Left lung (tissue), 10 donors: ENCODE measurements around the gene LYSMD3. TPM values are rescaled to one million over a fixed set of nuclear protein-coding genes. Genes with fewer than 3 reads are reported as not detected.

Experiments
- ATAC-seq: fragments of 200-7000 bp; cut with Tn5 transposase; one replicate; pipeline ENCODE4 v1.9.1; 2020; ENCODE audit warnings: moderate library complexity
- DNase-seq, 4 donors: peaks; one replicate each; pipeline ENCODE4 v3.0.0-alpha.2; 2013 to 2020
- H3K27ac ChIP-seq, 2 donors: fragments of 200-600 bp; sonication (generic) in 1 of 2; one replicate each; pipeline versions ENCODE4 v1.5.0 to v1.8.0; 2020 to 2021
- H3K27me3 ChIP-seq, 2 donors: fragments of 200-600 bp; sonication (generic) in 1 of 2; one replicate each; pipeline versions ENCODE4 v1.5.0 to v1.8.0; 2020 to 2021
- H3K36me3 ChIP-seq, 2 donors: fragments of 200-600 bp; sonication (generic) in 1 of 2; one replicate each; pipeline versions ENCODE4 v1.5.0 to v1.8.0; 2020 to 2021
- H3K4me1 ChIP-seq, 2 donors: fragments of 200-600 bp; one replicate each; pipeline ENCODE4 v1.8.0; 2021
- H3K4me3 ChIP-seq, 2 donors: fragments of 200-600 bp; sonication (generic) in 1 of 2; one replicate each; pipeline versions ENCODE4 v1.5.0 to v1.8.0; 2020 to 2021; ENCODE audit warnings: mild to moderate bottlenecking in 1 of 2
- H3K9me3 ChIP-seq, 2 donors: fragments of 200-600 bp; sonication (generic) in 1 of 2; one replicate each; pipeline versions ENCODE4 v1.5.0 to v1.8.0; 2020 to 2021
- CTCF ChIP-seq, 2 donors: fragments of 200-600 bp; sonication (generic) in 1 of 2; IDR thresholded peaks; one replicate each; pipeline versions ENCODE4 v1.5.0 to v1.8.0; 2021; ENCODE audit warnings: antibody characterized with exemption in 2 of 2
- intact Hi-C, 2 donors: fragments of 100-400 bp; cut with DNase I; formaldehyde crosslinking; loops; one replicate each; pipeline versions ENCODE4 v1.11.2 to v1.14.2; 2022
- polyA plus RNA-seq, 6 donors: library from polyadenylated mRNA; unstranded; fragments of 120-200 nt; gene quantifications; one replicate each; pipeline ENCODE4 v1.2.1, GENCODE V29; 2013; ENCODE audit not compliant: insufficient read length in 6 of 6
- total RNA-seq, 2 donors: library from RNA; stranded (reverse); fragmentation: NEBNext Ultra II Directional; extraction: Animal tissue kit (Norgen Biotek cat#: 25700); gene quantifications; one replicate each; pipeline ENCODE4 v1.2.1, GENCODE V29; 2021
- donor health status: DM: no; HTN: yes; CAD: no.
- donor health status: DM: no; HTN: no; CAD: no.

LYSMD3 gene
- total and polyA plus RNA-seq, 8 donors, result 24.6 to 31.3 (median 29.9) TPM

GRCh38 chr5:90570034-90570433, 40.6 kb upstream of the LYSMD3 start:
- DNase-seq (no peak), ATAC-seq (no peak)
- peaks cover 0 to 10% of the 10 kb centered on the region in 2 donors for H3K9me3 ChIP-seq
- H3K4me3 ChIP-seq, result no peak overlapping the region
- intact Hi-C loops, result no loop called here
- H3K4me1 ChIP-seq, result no peaks in the 10 kb centered on the region
- H3K27me3 ChIP-seq, result no peaks in the 10 kb centered on the region
- no peak overlapping the region for H3K27ac ChIP-seq
- no peak for TF ChIP-seq CTCF (IDR thresholded peaks at IDR 0.05)
- no peaks in the 10 kb centered on the region for H3K36me3 ChIP-seq

- DNase-seq, result no peak
- Histone ChIP-seq H3K4me3 (no peak overlapping the region), H3K4me1 (no peaks in the 10 kb centered on the region), H3K27me3 (no peaks in the 10 kb centered on the region), H3K9me3 (peaks cover 0 to 10% of the 10 kb centered on the region in 2 donors), H3K36me3 (no peaks in the 10 kb centered on the region), H3K27ac (no peak overlapping the region)
- TF ChIP-seq CTCF (IDR thresholded peaks at IDR 0.05), result no peak
- ATAC-seq, result no peak
- intact Hi-C loops, result no loop called here
Observed at GRCh38 chr5:90569084-90569483, 39.7 kb upstream of the LYSMD3 start.

- Histone ChIP-seq H3K4me3 (no peak overlapping the region), H3K27me3 (peaks cover 0 to 19% of the 10 kb centered on the region in 2 donors), H3K4me1 (no peaks in the 10 kb centered on the region), H3K36me3 (no peaks in the 10 kb centered on the region), H3K9me3 (peaks cover 0 to 5% of the 10 kb centered on the region in 2 donors), H3K27ac (no peak overlapping the region)
- no peak for TF ChIP-seq CTCF (IDR thresholded peaks at IDR 0.05)
- ATAC-seq (no peak), DNase-seq (no peak)
- intact Hi-C loops, result no loop called here
Observed at GRCh38 chr5:90565491-90565890, 36.1 kb upstream of the LYSMD3 start.

GRCh38 chr5:90563108-90563507, 33.7 kb upstream of the LYSMD3 start:
- H3K9me3 ChIP-seq, result no peaks in the 10 kb centered on the region
- H3K36me3 ChIP-seq, result no peaks in the 10 kb centered on the region
- intact Hi-C loops, result no loop called here
- ATAC-seq (no peak), DNase-seq (no peak)
- peaks cover 19 to 43% of the 10 kb centered on the region in 2 donors for H3K27me3 ChIP-seq
- TF ChIP-seq CTCF (IDR thresholded peaks at IDR 0.05), result no peak
- H3K4me3 ChIP-seq, result no peak overlapping the region
- no peak overlapping the region for H3K27ac ChIP-seq
- H3K4me1 ChIP-seq, result peaks cover 0 to 12% of the 10 kb centered on the region in 2 donors

GRCh38 chr5:90562341-90562740, 33.0 kb upstream of the LYSMD3 start:
- ATAC-seq (peak; percentile 4), DNase-seq (peak in 1 of 4 donors; percentile 27)
- H3K4me1 ChIP-seq, result peaks cover 0 to 13% of the 10 kb centered on the region in 2 donors
- no peak for TF ChIP-seq CTCF (IDR thresholded peaks at IDR 0.05)
- no peaks in the 10 kb centered on the region for H3K36me3 ChIP-seq
- no peak overlapping the region for H3K27ac ChIP-seq
- peaks cover 19 to 50% of the 10 kb centered on the region in 2 donors for H3K27me3 ChIP-seq
- intact Hi-C loops, result no loop called here
- no peaks in the 10 kb centered on the region for H3K9me3 ChIP-seq
- no peak overlapping the region for H3K4me3 ChIP-seq
